Measurements from ENCODE around the gene DISC1.

DNA sequence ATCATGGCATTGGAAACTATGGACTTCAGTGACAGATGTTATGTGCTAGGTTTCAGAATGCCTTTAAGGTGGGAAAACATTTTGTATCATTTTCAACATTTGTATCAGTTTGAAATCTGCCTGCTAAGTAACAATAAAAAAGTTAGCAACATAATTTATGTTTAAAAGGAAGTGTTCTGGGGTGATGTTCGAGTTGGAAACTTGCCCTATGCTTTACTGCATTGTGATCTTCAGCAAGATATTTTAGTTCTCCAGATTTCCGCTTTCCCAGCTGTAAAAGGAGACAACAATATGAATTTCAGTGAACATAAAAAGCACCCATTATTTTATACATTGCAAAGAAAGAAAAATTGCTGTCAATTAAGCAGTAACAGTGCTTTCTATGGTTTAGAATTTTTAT lies 187.4 kb downstream of the DISC1 start:
- TF ChIP-seq, protein P1, sequence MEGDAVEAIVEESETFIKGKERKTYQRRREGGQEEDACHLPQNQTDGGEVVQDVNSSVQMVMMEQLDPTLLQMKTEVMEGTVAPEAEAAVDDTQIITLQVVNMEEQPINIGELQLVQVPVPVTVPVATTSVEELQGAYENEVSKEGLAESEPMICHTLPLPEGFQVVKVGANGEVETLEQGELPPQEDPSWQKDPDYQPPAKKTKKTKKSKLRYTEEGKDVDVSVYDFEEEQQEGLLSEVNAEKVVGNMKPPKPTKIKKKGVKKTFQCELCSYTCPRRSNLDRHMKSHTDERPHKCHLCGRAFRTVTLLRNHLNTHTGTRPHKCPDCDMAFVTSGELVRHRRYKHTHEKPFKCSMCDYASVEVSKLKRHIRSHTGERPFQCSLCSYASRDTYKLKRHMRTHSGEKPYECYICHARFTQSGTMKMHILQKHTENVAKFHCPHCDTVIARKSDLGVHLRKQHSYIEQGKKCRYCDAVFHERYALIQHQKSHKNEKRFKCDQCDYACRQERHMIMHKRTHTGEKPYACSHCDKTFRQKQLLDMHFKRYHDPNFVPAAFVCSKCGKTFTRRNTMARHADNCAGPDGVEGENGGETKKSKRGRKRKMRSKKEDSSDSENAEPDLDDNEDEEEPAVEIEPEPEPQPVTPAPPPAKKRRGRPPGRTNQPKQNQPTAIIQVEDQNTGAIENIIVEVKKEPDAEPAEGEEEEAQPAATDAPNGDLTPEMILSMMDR (IDR thresholded peaks at IDR 0.05; ENCODE audit: insufficient read depth, low read length) = no peak
- TF ChIP-seq, protein P2, sequence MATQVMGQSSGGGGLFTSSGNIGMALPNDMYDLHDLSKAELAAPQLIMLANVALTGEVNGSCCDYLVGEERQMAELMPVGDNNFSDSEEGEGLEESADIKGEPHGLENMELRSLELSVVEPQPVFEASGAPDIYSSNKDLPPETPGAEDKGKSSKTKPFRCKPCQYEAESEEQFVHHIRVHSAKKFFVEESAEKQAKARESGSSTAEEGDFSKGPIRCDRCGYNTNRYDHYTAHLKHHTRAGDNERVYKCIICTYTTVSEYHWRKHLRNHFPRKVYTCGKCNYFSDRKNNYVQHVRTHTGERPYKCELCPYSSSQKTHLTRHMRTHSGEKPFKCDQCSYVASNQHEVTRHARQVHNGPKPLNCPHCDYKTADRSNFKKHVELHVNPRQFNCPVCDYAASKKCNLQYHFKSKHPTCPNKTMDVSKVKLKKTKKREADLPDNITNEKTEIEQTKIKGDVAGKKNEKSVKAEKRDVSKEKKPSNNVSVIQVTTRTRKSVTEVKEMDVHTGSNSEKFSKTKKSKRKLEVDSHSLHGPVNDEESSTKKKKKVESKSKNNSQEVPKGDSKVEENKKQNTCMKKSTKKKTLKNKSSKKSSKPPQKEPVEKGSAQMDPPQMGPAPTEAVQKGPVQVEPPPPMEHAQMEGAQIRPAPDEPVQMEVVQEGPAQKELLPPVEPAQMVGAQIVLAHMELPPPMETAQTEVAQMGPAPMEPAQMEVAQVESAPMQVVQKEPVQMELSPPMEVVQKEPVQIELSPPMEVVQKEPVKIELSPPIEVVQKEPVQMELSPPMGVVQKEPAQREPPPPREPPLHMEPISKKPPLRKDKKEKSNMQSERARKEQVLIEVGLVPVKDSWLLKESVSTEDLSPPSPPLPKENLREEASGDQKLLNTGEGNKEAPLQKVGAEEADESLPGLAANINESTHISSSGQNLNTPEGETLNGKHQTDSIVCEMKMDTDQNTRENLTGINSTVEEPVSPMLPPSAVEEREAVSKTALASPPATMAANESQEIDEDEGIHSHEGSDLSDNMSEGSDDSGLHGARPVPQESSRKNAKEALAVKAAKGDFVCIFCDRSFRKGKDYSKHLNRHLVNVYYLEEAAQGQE (IDR thresholded peaks at IDR 0.05; ENCODE audit: insufficient replicate concordance, low read depth) = no peak
- no peak for TF ChIP-seq POLR2AphosphoS5 (IDR thresholded peaks at IDR 0.05; ENCODE audit: low read depth)

Data from HL-60 (cell line).